GM20000 (cell line): ENCODE results near the gene PXMP4.

Experiments
- DNase-seq: peaks from one replicate; pipeline ENCODE4 v3.0.0; 2012; ENCODE audit warnings: low spot score
- CTCF ChIP-seq: IDR thresholded peaks from 2 replicates; pipeline ENCODE4 v1.5.1; 2012; ENCODE audit warnings: mild to moderate bottlenecking, control low read depth; ENCODE audit errors: extremely low read depth, missing control alignments

Gene PXMP4

GRCh38 chr20:33711446-33711738 lies 8.7 kb downstream of the PXMP4 start:
- DNase-seq: no peak
- TF ChIP-seq CTCF: no peak

- no peak for DNase-seq
- no peak for TF ChIP-seq CTCF
Observed at GRCh38 chr20:33710681-33711445, 9.2 kb downstream of the PXMP4 start.

- TF ChIP-seq CTCF: no peak
- DNase-seq: no peak
Observed at GRCh38 chr20:33709905-33710541, 10.1 kb downstream of the PXMP4 start.

- no peak for TF ChIP-seq CTCF
- no peak for DNase-seq
Observed at GRCh38 chr20:33709398-33709797, 10.7 kb downstream of the PXMP4 start.

- TF ChIP-seq CTCF: no peak
- DNase-seq: no peak
Observed at GRCh38 chr20:33707668-33708067, 12.4 kb downstream of the PXMP4 start.

- no peak for TF ChIP-seq CTCF
- DNase-seq: no peak
Observed at GRCh38 chr20:33704197-33704924, 15.7 kb downstream of the PXMP4 start.

- TF ChIP-seq CTCF: no peak
- DNase-seq: no peak
Observed at GRCh38 chr20:33703498-33704137, 16.5 kb downstream of the PXMP4 start.
